ENCODE data around the gene REM2.
"Not testable (repeated sequence)": the region's sequence is repeated elsewhere in the genome, so short reads cannot be mapped to it uniquely, and the experiment has no call there.

The REM2 gene

GRCh38 chr14:22848351-22849164, 34.5 kb upstream of the REM2 start:
- no peak for DNase-seq (ENCODE audit: low spot score)

- no peak for DNase-seq (ENCODE audit: low spot score)
Measured at GRCh38 chr14:22849212-22849819, 33.7 kb upstream of the REM2 start.

GRCh38 chr14:22850944-22851764, 31.9 kb upstream of the REM2 start:
- no peak for DNase-seq (ENCODE audit: low spot score)

GRCh38 chr14:22852178-22852577, 30.8 kb upstream of the REM2 start:
- not testable (repeated sequence) for DNase-seq (ENCODE audit: low spot score)

- DNase-seq (ENCODE audit: low spot score): no peak
Measured at GRCh38 chr14:22852599-22852939, 30.5 kb upstream of the REM2 start.

GRCh38 chr14:22852940-22853767, 29.9 kb upstream of the REM2 start:
- DNase-seq (ENCODE audit: low spot score): peak; percentile 87

GRCh38 chr14:22854296-22854695, 28.7 kb upstream of the REM2 start:
- not testable (repeated sequence) for DNase-seq (ENCODE audit: low spot score)

GRCh38 chr14:22854963-22855724, 27.9 kb upstream of the REM2 start:
- no peak for DNase-seq (ENCODE audit: low spot score)

- DNase-seq (ENCODE audit: low spot score): no peak
Measured at GRCh38 chr14:22856428-22856827, 26.6 kb upstream of the REM2 start.

- not testable (repeated sequence) for DNase-seq (ENCODE audit: low spot score)
Measured at GRCh38 chr14:22860377-22860776, 22.6 kb upstream of the REM2 start.

- DNase-seq (ENCODE audit: low spot score): no peak
Measured at GRCh38 chr14:22861651-22862050, 21.4 kb upstream of the REM2 start.

GRCh38 chr14:22864979-22865378, 18.0 kb upstream of the REM2 start:
- DNase-seq (ENCODE audit: low spot score): no peak

- peak; percentile 76 for DNase-seq (ENCODE audit: low spot score)
Measured at GRCh38 chr14:22865424-22866405, 17.3 kb upstream of the REM2 start.

- no peak for DNase-seq (ENCODE audit: low spot score)
Measured at GRCh38 chr14:22866874-22867273, 16.1 kb upstream of the REM2 start.

- no peak for DNase-seq (ENCODE audit: low spot score)
Measured at GRCh38 chr14:22870811-22871223, 12.2 kb upstream of the REM2 start.

- DNase-seq (ENCODE audit: low spot score): peak; percentile 92
Measured at GRCh38 chr14:22871224-22872032, 11.6 kb upstream of the REM2 start, which contains the start of gene LRP10. Gene LRP10 (plus strand): TSS chr14:22871740. CDS start chr14:22872304, 564 bp downstream.

GRCh38 chr14:22872033-22872832, 10.8 kb upstream of the REM2 start:
- DNase-seq (ENCODE audit: low spot score): peak; percentile 81
